Effector memory CD8-positive, alpha-beta T cell (primary cell): ENCODE data around the gene LRIG1.
A peak's percentile ranks its signal among the peaks of the same experiment; 100 is the strongest.
"Not testable (repeated sequence)": the region's sequence is repeated elsewhere in the genome, so short reads cannot be mapped to it uniquely, and the experiment has no call there.

ENCODE experiments used
- ATAC-seq: fragments of 150-1000 bp; cut with Tn5 transposase; replicated peaks from 2 replicates; pipeline ENCODE4 v1.10.0; 2021; ENCODE audit warnings: mild to moderate bottlenecking, moderate library complexity
- DNase-seq, 3 experiments: peaks; one replicate each; pipeline ENCODE4 v3.0.0; 2021
- H3K27ac Mint-ChIP-seq, 2 donors: one replicate each; pipeline ENCODE4 v1.8.0; 2022; ENCODE audit warnings: mild to moderate bottlenecking in 2 of 2, mixed read lengths in 2 of 2, moderate library complexity in 2 of 2
- H3K27me3 Mint-ChIP-seq, 2 donors: one replicate each; pipeline ENCODE4 v1.8.0; 2022; ENCODE audit warnings: mixed read lengths in 2 of 2
- H3K36me3 Mint-ChIP-seq: one replicate; pipeline ENCODE4 v1.8.0; 2022; ENCODE audit warnings: mild to moderate bottlenecking, moderate library complexity, mixed read lengths; ENCODE audit not compliant: insufficient read depth
- H3K4me1 Mint-ChIP-seq, 2 donors: one replicate each; pipeline ENCODE4 v1.8.0; 2022; ENCODE audit warnings: low read depth in 2 of 2, mixed read lengths in 2 of 2
- H3K4me3 Mint-ChIP-seq, 2 donors: one replicate each; pipeline ENCODE4 v1.8.0; 2022; ENCODE audit warnings: mild to moderate bottlenecking in 2 of 2, mixed read lengths in 2 of 2, moderate library complexity in 2 of 2
- H3K9me3 Mint-ChIP-seq, 2 donors: one replicate each; pipeline ENCODE4 v1.8.0; 2022; ENCODE audit warnings: mixed read lengths in 2 of 2

The LRIG1 gene

DNA sequence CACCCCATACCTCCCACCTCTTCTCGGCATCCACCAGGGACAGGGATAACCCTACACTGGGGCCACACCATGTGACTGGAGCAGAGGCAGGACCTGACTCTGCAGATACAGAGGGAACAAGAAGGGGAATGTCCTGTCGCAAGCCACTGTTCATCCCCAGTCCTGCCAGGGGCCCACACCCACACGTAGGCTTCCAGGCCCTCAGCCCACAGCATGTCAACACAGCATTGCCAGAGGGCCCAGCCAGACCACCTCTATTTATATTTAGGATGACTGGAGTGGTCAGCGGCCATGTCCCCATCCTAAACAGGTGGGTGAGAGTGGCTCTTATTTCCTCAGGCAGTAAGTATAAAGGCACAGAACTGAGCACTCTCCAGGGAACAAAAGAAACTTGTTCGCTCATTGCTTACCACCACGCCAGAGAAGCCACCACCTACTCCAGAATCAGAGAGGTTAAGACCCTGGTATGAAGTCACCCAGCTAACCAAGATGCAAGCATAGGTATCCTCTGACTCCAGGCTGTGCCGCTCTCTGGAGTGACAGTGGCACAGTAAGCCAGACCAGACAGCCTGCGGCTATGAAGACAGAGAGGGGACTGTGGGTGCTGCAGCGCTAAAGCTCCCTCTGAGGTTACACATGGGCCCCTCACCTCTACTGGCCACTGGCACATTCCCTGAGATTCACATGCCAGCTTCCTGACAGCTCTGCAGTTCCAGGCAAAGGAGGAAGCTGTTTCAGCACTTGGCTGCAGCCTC is 67.9 kb downstream of the LRIG1 start:
- DNase-seq, result no peak
- Mint-ChIP-seq H3K4me1 (peaks cover 39 to 44% of the 10 kb centered on the region in 2 donors), H3K9me3 (no peaks in the 10 kb centered on the region)

DNA sequence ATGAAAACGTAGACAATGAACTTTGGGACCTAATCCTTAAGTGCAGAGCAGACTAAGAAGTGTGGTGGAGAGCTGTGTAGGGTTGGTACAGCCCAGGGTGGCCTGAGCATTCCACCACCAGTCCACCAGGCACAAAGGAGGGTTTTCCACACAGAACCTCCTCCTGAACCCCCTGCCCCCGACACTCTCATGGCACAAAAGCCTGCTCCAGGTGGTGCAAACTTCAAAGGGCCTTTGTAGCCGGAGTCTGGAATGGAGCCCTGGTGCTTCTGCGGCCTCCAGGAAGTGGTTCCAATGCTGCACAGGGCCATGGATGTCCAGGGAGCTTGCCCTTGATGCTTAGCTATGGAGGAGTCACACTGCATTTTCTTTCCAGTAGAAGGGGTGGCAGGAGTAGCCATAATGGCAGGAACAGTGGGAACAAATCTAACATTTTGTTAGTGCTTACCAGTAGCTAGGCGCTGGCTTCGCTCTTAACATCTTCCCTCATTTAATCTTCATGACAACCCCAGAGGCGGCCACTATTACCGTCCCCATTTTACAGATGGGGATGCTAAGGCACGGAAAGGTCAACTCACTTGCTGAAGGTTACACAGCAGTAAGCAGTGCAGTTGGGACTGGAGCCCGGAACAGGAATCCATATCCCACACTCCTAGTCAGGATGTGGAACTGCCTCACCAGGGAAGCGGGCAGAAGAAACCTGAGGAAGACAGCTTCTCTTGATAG is 68.6 kb downstream of the LRIG1 start:
- ATAC-seq (no peak), DNase-seq (no peak)
- no peak overlapping the region for H3K27ac Mint-ChIP-seq
- H3K4me3 Mint-ChIP-seq, result no peak overlapping the region
- H3K4me1 Mint-ChIP-seq, result peaks cover 35 to 44% of the 10 kb centered on the region in 2 donors
- no peaks in the 10 kb centered on the region for H3K9me3 Mint-ChIP-seq
- H3K27me3 Mint-ChIP-seq, result no peaks in the 10 kb centered on the region
- H3K36me3 Mint-ChIP-seq, result peaks cover 13% of the 10 kb centered on the region

More for the DNA sequence above, 67.9 kb downstream of the LRIG1 start:
- no peak overlapping the region for H3K4me3 Mint-ChIP-seq
- peaks cover 13% of the 10 kb centered on the region for H3K36me3 Mint-ChIP-seq
- no peaks in the 10 kb centered on the region for H3K27me3 Mint-ChIP-seq
- no peak for ATAC-seq
- no peak overlapping the region for H3K27ac Mint-ChIP-seq

DNA sequence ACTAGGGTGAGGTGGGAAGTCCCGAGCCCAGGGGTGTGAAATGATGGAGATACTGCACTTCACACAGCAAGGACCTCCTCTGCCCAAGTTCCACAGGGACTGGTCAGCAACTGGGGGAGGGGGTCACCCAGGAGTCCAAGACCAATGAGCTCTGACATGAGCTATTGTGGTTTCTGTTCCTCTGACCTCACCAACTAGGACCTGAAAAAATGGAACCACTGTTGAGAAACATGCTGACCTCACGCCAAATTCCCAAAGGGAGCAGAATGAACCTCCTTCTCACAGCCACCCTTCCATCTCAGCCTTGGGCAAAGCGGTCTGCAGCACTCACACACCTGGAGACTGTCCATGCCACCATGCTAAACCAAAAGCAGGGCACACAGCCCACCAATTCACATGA is 69.3 kb downstream of the LRIG1 start:
- Mint-ChIP-seq H3K27me3 (no peaks in the 10 kb centered on the region), H3K4me1 (peaks cover 34 to 45% of the 10 kb centered on the region in 2 donors), H3K36me3 (peaks cover 11% of the 10 kb centered on the region), H3K9me3 (no peaks in the 10 kb centered on the region), H3K4me3 (no peak overlapping the region), H3K27ac (no peak overlapping the region)
- ATAC-seq, result no peak
- no peak for DNase-seq

GRCh38 chr3:66430876-66431275 is 69.9 kb downstream of the LRIG1 start:
- Mint-ChIP-seq H3K36me3 (peaks cover 11% of the 10 kb centered on the region), H3K9me3 (no peaks in the 10 kb centered on the region), H3K4me1 (peaks cover 31 to 41% of the 10 kb centered on the region in 2 donors), H3K27me3 (no peaks in the 10 kb centered on the region), H3K4me3 (no peak overlapping the region), H3K27ac (peak overlapping the region; percentile 49 to 66)
- ATAC-seq (no peak), DNase-seq (no peak)

GRCh38 chr3:66428733-66429132 is 72.1 kb downstream of the LRIG1 start:
- Mint-ChIP-seq H3K4me3 (no peak overlapping the region), H3K4me1 (peaks cover 38 to 45% of the 10 kb centered on the region in 2 donors)
- no peak for DNase-seq

DNA sequence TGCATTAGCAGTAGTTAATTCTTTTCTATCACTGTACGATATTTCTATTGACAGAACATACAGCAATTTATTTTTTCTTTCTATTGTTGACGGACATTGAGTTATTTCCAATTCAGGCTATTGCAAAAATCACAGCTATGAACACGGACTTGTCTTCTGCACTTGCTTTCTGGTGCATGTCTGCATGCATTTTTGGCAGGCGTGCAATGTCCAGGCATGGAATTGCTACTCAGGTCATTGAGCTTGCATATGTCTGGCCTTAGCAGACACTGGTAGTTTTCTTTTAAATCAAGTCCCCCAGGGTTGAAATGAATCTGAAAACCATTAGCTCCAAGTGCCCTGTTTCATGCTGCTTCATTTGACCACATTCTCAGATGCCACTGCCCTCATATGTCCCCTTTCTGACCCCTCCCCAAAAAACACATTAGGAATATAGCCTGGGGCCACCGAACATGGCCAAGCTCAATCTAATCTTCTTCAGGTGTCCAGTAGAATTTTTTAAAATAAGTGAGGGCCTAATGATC is 72.8 kb downstream of the LRIG1 start:
- H3K9me3 Mint-ChIP-seq, result no peaks in the 10 kb centered on the region
- ATAC-seq (no peak), DNase-seq (no peak)
- peaks cover 12% of the 10 kb centered on the region for H3K36me3 Mint-ChIP-seq
- no peak overlapping the region for H3K4me3 Mint-ChIP-seq
- H3K4me1 Mint-ChIP-seq, result peaks cover 34 to 42% of the 10 kb centered on the region in 2 donors
- peak overlapping the region; percentile 12 to 22 for H3K27ac Mint-ChIP-seq
- H3K27me3 Mint-ChIP-seq, result no peaks in the 10 kb centered on the region

More at GRCh38 chr3:66428733-66429132, 72.1 kb downstream of the LRIG1 start:
- H3K9me3 Mint-ChIP-seq, result no peaks in the 10 kb centered on the region
- peak overlapping the region in 1 of 2 donors; percentile 12 for H3K27ac Mint-ChIP-seq
- H3K27me3 Mint-ChIP-seq, result no peaks in the 10 kb centered on the region
- ATAC-seq, result no peak
- peaks cover 11% of the 10 kb centered on the region for H3K36me3 Mint-ChIP-seq

DNA sequence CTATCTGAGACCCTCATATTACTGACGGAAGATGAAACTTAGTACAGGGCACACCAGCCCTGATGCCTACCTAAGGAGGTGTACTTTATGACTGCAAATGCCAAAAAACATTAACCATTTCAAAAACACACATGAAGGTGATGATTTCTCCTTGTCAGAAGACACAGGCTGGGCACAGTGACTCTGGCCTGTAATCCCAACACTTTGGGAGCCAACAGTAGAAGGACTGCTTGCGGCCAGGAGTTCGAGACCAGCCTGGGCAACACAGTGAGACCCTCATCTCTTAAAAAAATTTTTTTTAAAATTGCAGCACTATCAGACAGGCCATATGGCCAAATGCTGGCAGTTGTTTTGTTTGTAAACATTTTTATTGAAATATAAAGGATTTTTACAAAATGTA is 73.5 kb downstream of the LRIG1 start:
- H3K4me3 Mint-ChIP-seq, result no peak overlapping the region
- no peak overlapping the region for H3K27ac Mint-ChIP-seq
- H3K9me3 Mint-ChIP-seq, result peaks cover 0 to 3% of the 10 kb centered on the region in 2 donors
- no peaks in the 10 kb centered on the region for H3K27me3 Mint-ChIP-seq
- peaks cover 10% of the 10 kb centered on the region for H3K36me3 Mint-ChIP-seq
- DNase-seq (no peak), ATAC-seq (no peak)
- H3K4me1 Mint-ChIP-seq, result peaks cover 34 to 42% of the 10 kb centered on the region in 2 donors

- ATAC-seq (no peak), DNase-seq (no peak)
- Mint-ChIP-seq H3K27ac (no peak overlapping the region), H3K9me3 (peaks cover 2 to 11% of the 10 kb centered on the region in 2 donors), H3K36me3 (peaks cover 10% of the 10 kb centered on the region), H3K27me3 (no peaks in the 10 kb centered on the region), H3K4me1 (peaks cover 37 to 40% of the 10 kb centered on the region in 2 donors), H3K4me3 (no peak overlapping the region)
These were observed 74.7 kb downstream of the LRIG1 start for GRCh38 chr3:66426135-66426534.

DNA sequence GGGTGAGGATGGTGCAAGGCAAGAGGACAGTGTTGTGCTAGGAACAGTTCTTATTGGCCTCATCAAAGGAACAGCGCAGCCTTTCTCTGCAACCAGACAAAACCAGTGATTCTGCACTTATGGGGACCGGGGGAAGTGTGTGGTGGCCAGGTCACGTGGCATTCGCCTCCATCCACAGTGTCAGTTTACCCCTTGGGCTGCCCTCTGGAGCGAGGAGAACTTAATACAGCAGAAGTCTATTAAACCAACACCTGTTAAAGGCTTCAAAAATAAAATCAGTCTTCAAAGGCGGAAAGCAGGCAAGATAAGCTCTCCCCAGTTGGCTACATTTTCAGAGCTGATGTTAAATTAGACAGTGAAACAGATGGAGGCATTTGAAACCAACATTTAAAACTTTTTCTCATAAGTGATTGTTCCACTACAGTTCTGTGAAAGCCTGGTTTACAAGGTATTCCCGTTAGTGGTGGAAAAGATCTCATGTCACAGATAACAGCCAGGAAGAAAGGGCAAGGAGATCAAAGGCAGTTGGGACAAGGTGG is 75.2 kb downstream of the LRIG1 start:
- Mint-ChIP-seq H3K27ac (no peak overlapping the region), H3K27me3 (no peaks in the 10 kb centered on the region), H3K36me3 (peaks cover 7% of the 10 kb centered on the region), H3K9me3 (peaks cover 3 to 11% of the 10 kb centered on the region in 2 donors), H3K4me3 (no peak overlapping the region), H3K4me1 (peaks cover 34 to 41% of the 10 kb centered on the region in 2 donors)
- no peak for DNase-seq
- ATAC-seq, result no peak

DNA sequence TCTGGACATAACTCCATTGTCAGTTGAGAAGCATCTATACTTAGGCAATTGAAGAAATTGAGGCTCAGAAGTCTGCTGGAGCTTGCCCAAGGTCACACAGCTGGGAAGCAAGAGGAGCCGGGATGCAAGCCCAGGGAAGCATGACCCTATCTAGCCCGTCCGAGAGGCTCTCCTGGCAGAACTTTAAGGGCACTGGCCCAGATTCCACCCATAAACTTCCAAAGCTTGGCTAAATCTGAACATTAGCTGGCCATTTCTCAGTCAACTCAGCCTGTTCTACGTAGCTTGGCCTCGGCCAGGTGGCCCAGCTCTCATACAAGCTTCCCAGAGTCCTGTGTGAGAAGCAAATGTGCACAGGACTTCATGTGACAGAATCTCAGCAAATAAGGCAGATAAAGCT is 75.8 kb downstream of the LRIG1 start:
- peaks cover 37 to 46% of the 10 kb centered on the region in 2 donors for H3K4me1 Mint-ChIP-seq
- peaks cover 3% of the 10 kb centered on the region for H3K36me3 Mint-ChIP-seq
- no peaks in the 10 kb centered on the region for H3K27me3 Mint-ChIP-seq
- no peak overlapping the region for H3K27ac Mint-ChIP-seq
- DNase-seq (no peak), ATAC-seq (no peak)
- peaks cover 6 to 11% of the 10 kb centered on the region in 2 donors for H3K9me3 Mint-ChIP-seq
- H3K4me3 Mint-ChIP-seq, result no peak overlapping the region

- no peak overlapping the region for H3K4me3 Mint-ChIP-seq
- H3K4me1 Mint-ChIP-seq, result peaks cover 38 to 44% of the 10 kb centered on the region in 2 donors
- peak overlapping the region in 1 of 2 donors; percentile 6 for H3K27ac Mint-ChIP-seq
- no peaks in the 10 kb centered on the region for H3K27me3 Mint-ChIP-seq
- ATAC-seq, result no peak
- no peak for DNase-seq
- H3K36me3 Mint-ChIP-seq, result peaks cover 3% of the 10 kb centered on the region
- H3K9me3 Mint-ChIP-seq, result peaks cover 6 to 11% of the 10 kb centered on the region in 2 donors
These were observed 77.0 kb downstream of the LRIG1 start for GRCh38 chr3:66423791-66424190.

DNA sequence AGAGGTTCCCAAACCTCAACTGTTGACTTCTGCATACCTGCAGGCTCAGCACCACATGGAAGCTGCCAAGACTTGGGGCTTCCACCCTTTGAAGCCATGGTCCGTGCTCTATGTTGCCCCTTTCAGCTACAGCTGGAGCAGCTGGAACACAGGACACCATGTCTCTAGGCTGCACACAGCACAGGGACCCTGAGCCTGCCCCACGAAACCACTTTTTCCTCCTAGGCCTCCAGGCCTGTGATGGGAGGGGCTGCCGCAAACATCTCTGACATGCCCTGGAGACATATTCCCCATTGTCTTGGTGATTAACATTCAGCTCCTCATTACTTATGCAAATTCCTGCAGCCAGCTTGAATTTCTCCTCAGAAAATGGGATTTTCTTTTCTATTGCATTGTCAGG is 78.9 kb downstream of the LRIG1 start:
- H3K27me3 Mint-ChIP-seq, ATAC-seq, DNase-seq, H3K36me3 Mint-ChIP-seq, H3K4me3 Mint-ChIP-seq: not testable (repeated sequence)
- Mint-ChIP-seq H3K4me1 (peaks cover 34 to 40% of the 10 kb centered on the region in 2 donors), H3K9me3 (peaks cover 6 to 11% of the 10 kb centered on the region in 2 donors), H3K27ac (peak overlapping the region in 1 of 2 donors; percentile 57)

- DNase-seq, H3K4me3 Mint-ChIP-seq, H3K27me3 Mint-ChIP-seq, ATAC-seq, H3K36me3 Mint-ChIP-seq: not testable (repeated sequence)
- Mint-ChIP-seq H3K4me1 (peaks cover 33 to 34% of the 10 kb centered on the region in 2 donors), H3K9me3 (peaks cover 6 to 11% of the 10 kb centered on the region in 2 donors), H3K27ac (peak overlapping the region in 1 of 2 donors; percentile 2)
These were observed 79.7 kb downstream of the LRIG1 start for GRCh38 chr3:66421144-66421543.
